Measurements from ENCODE around the gene SPDYE8. TPM values are rescaled to one million over a fixed set of nuclear protein-coding genes. Genes with fewer than 3 reads are reported as not detected.
"Not testable (repeated sequence)": the region's sequence is repeated elsewhere in the genome, so short reads cannot be mapped to it uniquely, and the experiment has no call there.

Gene SPDYE8
- total RNA-seq (not detected), polyA plus RNA-seq (not detected)
- long read RNA-seq, donor 1, result 0 reads
- long read RNA-seq, donor 2, result 0 reads
- long read RNA-seq, donor 3, result 0 reads
- long read RNA-seq, donor 4, result 0 reads
- long read RNA-seq, donor 5, result 0 reads
- long read RNA-seq, donor 6, result 0 reads
- long read RNA-seq, donor 7, result 0 reads
- long read RNA-seq, donor 8, result 0 reads
- long read RNA-seq, donor 9, result 0 reads
- long read RNA-seq, donor 10, result 0 reads

GRCh38 chr7:73029666-73030065 lies at the start of gene SPDYE8:
Gene SPDYE8, minus strand, starts transcription at chr7:73029766. Its CDS starts 1,800 bp downstream, at chr7:73027966.
- H3K4me1 ChIP-seq (replicated peaks in 1 of 2); H3K9me3 ChIP-seq (replicated peaks in 1 of 3); H3K4me3 ChIP-seq; intact Hi-C loops (cut with DNase I); H3K36me3 ChIP-seq (replicated peaks in 1 of 2); H3K27ac ChIP-seq; H3K27me3 ChIP-seq; DNase-seq: not testable (repeated sequence)
- WGBS, 4 donors, result no CpG with 5 or more reads among the region's 8 CpGs

- H3K4me3 ChIP-seq; H3K9me3 ChIP-seq (replicated peaks in 1 of 3); H3K27ac ChIP-seq; H3K4me1 ChIP-seq (replicated peaks in 1 of 2); H3K27me3 ChIP-seq; intact Hi-C loops (cut with DNase I); H3K36me3 ChIP-seq (replicated peaks in 1 of 2); DNase-seq: not testable (repeated sequence)
- WGBS, 4 donors, result no CpG with 5 or more reads among the region's 8 CpGs
Measured at GRCh38 chr7:73057811-73058210, 28.2 kb upstream of the SPDYE8 start, which contains the start of gene SPDYE11. Gene SPDYE11, minus strand, starts transcription at chr7:73057911. Its CDS starts 1,800 bp downstream, at chr7:73056111.

- peak in 4 of 7 donors; percentile 6 to 56 (median 16) for DNase-seq
- H3K9me3 ChIP-seq (replicated peaks in 1 of 3); H3K4me1 ChIP-seq (replicated peaks in 1 of 2); H3K36me3 ChIP-seq (replicated peaks in 1 of 2); intact Hi-C loops (cut with DNase I); H3K27me3 ChIP-seq: not testable (repeated sequence)
- peak overlapping the region in 1 of 4 donors; percentile 42 for H3K4me3 ChIP-seq
- H3K27ac ChIP-seq, result peak overlapping the region in 1 of 5 donors; percentile 51
- 18 to 23% (median 22%) methylated on average over 10 of the region's 10 CpGs for WGBS, 4 donors
Measured at GRCh38 chr7:73006491-73006890, 23.1 kb downstream of the SPDYE8 start.

GRCh38 chr7:73005693-73006447 lies 23.7 kb downstream of the SPDYE8 start:
- peak; percentile 80 to 92 (median 86) for DNase-seq
- H3K27me3 ChIP-seq; H3K4me1 ChIP-seq (replicated peaks in 1 of 2); intact Hi-C loops (cut with DNase I); H3K36me3 ChIP-seq (replicated peaks in 1 of 2); H3K9me3 ChIP-seq (replicated peaks in 1 of 3): not testable (repeated sequence)
- 0 to 3% (median 0%) methylated on average over 18 to 47 of the region's 66 CpGs for WGBS, 4 donors
- TF ChIP-seq POLR2A (IDR thresholded peaks at IDR 0.05), result peak; percentile 75 to 90
- peak overlapping the region in 3 of 4 donors; percentile 42 to 80 (median 58) for H3K4me3 ChIP-seq
- H3K27ac ChIP-seq, result peak overlapping the region; percentile 53 to 95 (median 93)

- Histone ChIP-seq H3K27ac (peak overlapping the region; percentile 53 to 95 (median 93)), H3K4me3 (peak overlapping the region in 2 of 4 donors; percentile 58 to 80)
- H3K36me3 ChIP-seq (replicated peaks in 1 of 2); H3K27me3 ChIP-seq; intact Hi-C loops (cut with DNase I); H3K4me1 ChIP-seq (replicated peaks in 1 of 2); H3K9me3 ChIP-seq (replicated peaks in 1 of 3): not testable (repeated sequence)
- peak; percentile 57 to 82 (median 72) for DNase-seq
- 1% methylated on average over 15 to 16 of the region's 30 CpGs; no CpG with 5 or more reads in 2 of the 4 donors for whole genome bisulfite sequencing, 4 donors
Measured at GRCh38 chr7:73005356-73005692, 24.2 kb downstream of the SPDYE8 start.

- H3K9me3 ChIP-seq (replicated peaks in 1 of 3); H3K4me1 ChIP-seq (replicated peaks in 1 of 2); DNase-seq; H3K4me3 ChIP-seq; intact Hi-C loops (cut with DNase I); H3K36me3 ChIP-seq (replicated peaks in 1 of 2); H3K27ac ChIP-seq; H3K27me3 ChIP-seq: not testable (repeated sequence)
- no CpG with 5 or more reads among the region's 11 CpGs for WGBS, 4 donors
Measured at GRCh38 chr7:72997887-72998468, 31.6 kb downstream of the SPDYE8 start.

- intact Hi-C loops (cut with DNase I); DNase-seq; H3K9me3 ChIP-seq (replicated peaks in 1 of 3); H3K4me1 ChIP-seq (replicated peaks in 1 of 2); H3K36me3 ChIP-seq (replicated peaks in 1 of 2); H3K27me3 ChIP-seq; H3K4me3 ChIP-seq; H3K27ac ChIP-seq: not testable (repeated sequence)
- WGBS, 4 donors, result 68 to 75% (median 71%) methylated on average over 4 of the region's 8 CpGs; no CpG with 5 or more reads in 1 of the 4 donors
Measured at GRCh38 chr7:72997447-72997846, 32.1 kb downstream of the SPDYE8 start.

GRCh38 chr7:72995484-72995883 lies 34.1 kb downstream of the SPDYE8 start:
- intact Hi-C loops (cut with DNase I); H3K9me3 ChIP-seq (replicated peaks in 1 of 3); H3K36me3 ChIP-seq (replicated peaks in 1 of 2); H3K27me3 ChIP-seq; H3K27ac ChIP-seq; DNase-seq; H3K4me1 ChIP-seq (replicated peaks in 1 of 2); H3K4me3 ChIP-seq: not testable (repeated sequence)
- WGBS, 4 donors, result 95 to 100% (median 97%) methylated on average over 5 to 8 of the region's 8 CpGs

GRCh38 chr7:72990146-72990913 lies 39.2 kb downstream of the SPDYE8 start:
- intact Hi-C loops (cut with DNase I); H3K27ac ChIP-seq; H3K4me3 ChIP-seq; H3K4me1 ChIP-seq (replicated peaks in 1 of 2); H3K9me3 ChIP-seq (replicated peaks in 1 of 3); H3K36me3 ChIP-seq (replicated peaks in 1 of 2); H3K27me3 ChIP-seq: not testable (repeated sequence)
- peak in 2 of 7 donors; percentile 9 for DNase-seq
- WGBS, 4 donors, result 72% methylated on average over 9 of the region's 14 CpGs; no CpG with 5 or more reads in 3 of the 4 donors

GRCh38 chr7:72982084-72982483 lies 47.5 kb downstream of the SPDYE8 start:
- H3K36me3 ChIP-seq (replicated peaks in 1 of 2); intact Hi-C loops (cut with DNase I); H3K9me3 ChIP-seq (replicated peaks in 1 of 3); H3K4me1 ChIP-seq (replicated peaks in 1 of 2); H3K27me3 ChIP-seq; H3K27ac ChIP-seq; H3K4me3 ChIP-seq; DNase-seq: not testable (repeated sequence)
- 67 to 91% (median 86%) methylated on average over 1 to 6 of the region's 11 CpGs for WGBS, 4 donors
